Right lobe of liver (tissue), 4 donors: ENCODE results near the gene CREBZF.

Experiments
- CTCF ChIP-seq, 4 donors: fragments of 200-600 bp in 3 of 4; fragments of 450-650 bp in 1 of 4; IDR thresholded peaks; one replicate each; pipeline versions ENCODE4 v1.5.1 to v1.8.0; 2016 to 2022; ENCODE audit warnings: antibody characterized with exemption in 4 of 4, mild to moderate bottlenecking in 2 of 4
- POLR2A ChIP-seq: fragments of 450-650 bp; IDR thresholded peaks from one replicate; pipeline ENCODE4 v1.6.1; 2017; ENCODE audit warnings: antibody characterized with exemption, mild to moderate bottlenecking
- donor health status: DM: no; HTN: no; CAD: no.
- donor health status: DM: no; HTN: no; CAD: no.
- donor health status: DM: no; HTN: yes; CAD: no.

GRCh38 chr11:85704967-85705366, 40.0 kb upstream of the CREBZF start:
- TF ChIP-seq CTCF (IDR thresholded peaks at IDR 0.05) (no peak), POLR2A (no peak)
